GM18499 (cell line): ENCODE results near the gene OR12D3.
"Not testable (repeated sequence)": the region's sequence is repeated elsewhere in the genome, so short reads cannot be mapped to it uniquely, and the experiment has no call there.

Source experiments
- ATAC-seq: cut with Tn5 transposase; IDR thresholded peaks from one replicate; pipeline ENCODE4 v1.9.1; 2021; ENCODE audit warnings: moderate number of reproducible peaks; ENCODE audit not compliant: insufficient read depth, unreplicated experiment

Gene OR12D3

GRCh38 chr6:29375191-29375590, at the start of gene OR12D3:
Gene OR12D3 (minus strand): TSS chr6:29375291. CDS start chr6:29375287, 4 bp downstream.
- no peak for ATAC-seq

- ATAC-seq: no peak
Measured at GRCh38 chr6:29424575-29424974, 49.5 kb upstream of the OR12D3 start.

- no peak for ATAC-seq
Measured at GRCh38 chr6:29424168-29424567, 49.1 kb upstream of the OR12D3 start.

- ATAC-seq: no peak
Measured at GRCh38 chr6:29419516-29419915, 44.4 kb upstream of the OR12D3 start.

GRCh38 chr6:29414588-29414987, 39.5 kb upstream of the OR12D3 start, which contains the start of gene OR12D1:
Gene OR12D1 (plus strand): TSS chr6:29414928.
- no peak for ATAC-seq

GRCh38 chr6:29403801-29404200, 28.7 kb upstream of the OR12D3 start:
- no peak for ATAC-seq

GRCh38 chr6:29399525-29399924, 24.4 kb upstream of the OR12D3 start:
- ATAC-seq: no peak

- no peak for ATAC-seq
Measured at GRCh38 chr6:29395331-29395730, 20.2 kb upstream of the OR12D3 start, which contains the start of gene OR12D2. Gene OR12D2 (plus strand): TSS chr6:29395631. CDS start chr6:29396700, 1,069 bp downstream.

GRCh38 chr6:29388533-29388932, 13.4 kb upstream of the OR12D3 start:
- no peak for ATAC-seq

- no peak for ATAC-seq
Measured at GRCh38 chr6:29376003-29376402, 912 bp upstream of the OR12D3 start.

GRCh38 chr6:29368765-29369164, 6.3 kb downstream of the OR12D3 start, which contains the start of gene OR5V1:
Gene OR5V1 (minus strand): TSS chr6:29368865. CDS start chr6:29356195, 12,670 bp downstream.
- no peak for ATAC-seq

- ATAC-seq: no peak
Measured at GRCh38 chr6:29355603-29356002, 19.5 kb downstream of the OR12D3 start.

- ATAC-seq: no peak
Measured at GRCh38 chr6:29354980-29355379, 20.1 kb downstream of the OR12D3 start.

GRCh38 chr6:29349348-29349747, 25.7 kb downstream of the OR12D3 start:
- ATAC-seq: not testable (repeated sequence)

- ATAC-seq: no peak
Measured at GRCh38 chr6:29345380-29345779, 29.7 kb downstream of the OR12D3 start.

GRCh38 chr6:29336269-29336668, 38.8 kb downstream of the OR12D3 start:
- no peak for ATAC-seq

GRCh38 chr6:29332676-29333075, 42.4 kb downstream of the OR12D3 start:
- ATAC-seq: no peak

- ATAC-seq: no peak
Measured at GRCh38 chr6:29325777-29326176, 49.3 kb downstream of the OR12D3 start.
